D721Med (cell line): ENCODE results near the gene RIPOR2.
"Not testable (repeated sequence)": the region's sequence is repeated elsewhere in the genome, so short reads cannot be mapped to it uniquely, and the experiment has no call there.

Experiments
- DNase-seq: peaks from one replicate; pipeline ENCODE4 v3.0.0; 2011; ENCODE audit warnings: low spot score; ENCODE audit not compliant: insufficient read length
- FAIRE-seq: peaks from 2 replicates; lab custom pipeline; 2011; peaks lifted over from hg19 to GRCh38; lab: Jason Lieb, UNC
- CTCF ChIP-seq: IDR thresholded peaks from 2 replicates; pipeline ENCODE4 v1.5.1; 2012; ENCODE audit warnings: mild to moderate bottlenecking, control low read depth; ENCODE audit not compliant: insufficient read depth; ENCODE audit errors: missing control alignments

RIPOR2 gene

GRCh38 chr6:24775520-24776058 lies 160.2 kb downstream of the RIPOR2 start:
- DNase-seq (no peak), FAIRE-seq (no peak)
- no peak for TF ChIP-seq CTCF

- FAIRE-seq (no peak), DNase-seq (peak; percentile 64)
- no peak for TF ChIP-seq CTCF
These were observed 160.9 kb downstream of the RIPOR2 start, which contains the start of gene GMNN for GRCh38 chr6:24774696-24775519. Gene GMNN, plus strand, starts transcription at chr6:24774937. Its CDS starts 2,310 bp downstream, at chr6:24777247.

- DNase-seq, result no peak
- FAIRE-seq, result no peak
These were observed 167.4 kb downstream of the RIPOR2 start for GRCh38 chr6:24768361-24768760.

GRCh38 chr6:24766680-24767462 lies 168.9 kb downstream of the RIPOR2 start:
- FAIRE-seq (no peak), DNase-seq (no peak)
- TF ChIP-seq CTCF, result peak; percentile 54

More at GRCh38 chr6:24768361-24768760, 167.4 kb downstream of the RIPOR2 start:
- no peak for TF ChIP-seq CTCF

- not testable (repeated sequence) for DNase-seq, FAIRE-seq
These were observed 169.8 kb downstream of the RIPOR2 start for GRCh38 chr6:24765968-24766367.

GRCh38 chr6:24764833-24765828 lies 170.6 kb downstream of the RIPOR2 start:
- FAIRE-seq, DNase-seq: not testable (repeated sequence)

- FAIRE-seq, result no peak
- no peak for TF ChIP-seq CTCF
- no peak for DNase-seq
These were observed 172.2 kb downstream of the RIPOR2 start for GRCh38 chr6:24763578-24763977.
